Occipital lobe (tissue), 2 donors: Measurements from ENCODE around the gene RESF1. TPM values are rescaled to one million over a fixed set of nuclear protein-coding genes. Genes with fewer than 3 reads are reported as not detected.
A peak's percentile ranks its signal among the peaks of the same experiment; 100 is the strongest.

Source experiments
- DNase-seq: peaks from one replicate; lab custom pipeline; 2025; lab: John Stamatoyannopoulos, UW
- total RNA-seq: library from RNA; depleted of rRNA; stranded (reverse); fragments of >200 nt; gene quantifications from one replicate; pipeline ENCODE4 v1.2.3, GENCODE V29; 2014

The RESF1 gene
- total RNA-seq, 1 donor from 2014 or later = 61.0 TPM

GRCh38 chr12:31958569-31959160 lies 550 bp upstream of the RESF1 start:
- DNase-seq = no peak

DNA sequence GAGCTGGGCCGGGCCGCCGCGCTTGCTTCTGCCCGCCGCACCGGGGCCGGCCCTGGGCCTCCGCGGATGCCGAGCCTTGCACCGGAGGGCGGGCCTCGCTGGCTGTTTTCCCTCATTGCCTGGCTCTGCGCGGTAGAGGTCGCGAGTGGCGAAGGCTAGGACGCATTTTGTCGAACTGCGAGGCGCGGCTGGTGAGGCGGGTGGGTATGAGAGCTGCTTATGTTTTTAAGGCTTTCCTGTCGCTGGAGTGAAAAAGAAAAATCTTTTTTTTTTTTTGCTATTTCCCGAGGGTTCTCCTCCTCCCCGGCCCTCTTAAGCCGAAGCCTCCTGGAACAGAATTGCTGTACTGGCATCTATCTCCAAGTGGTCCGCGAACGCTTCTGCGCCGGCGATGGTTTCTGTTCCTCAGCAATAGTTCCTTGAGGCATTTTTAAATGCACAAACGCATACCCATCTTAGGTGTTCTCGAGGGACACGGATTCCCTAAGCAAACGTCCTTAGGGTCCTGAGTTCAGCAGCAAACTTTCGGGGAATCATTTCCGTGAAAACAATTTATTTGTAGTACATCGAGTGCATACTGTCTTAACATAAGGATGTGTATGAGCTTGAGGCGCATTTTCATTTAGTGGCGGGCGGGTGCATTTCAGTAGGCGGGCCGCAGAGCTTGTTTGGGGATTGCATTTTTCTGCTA lies 631 bp downstream of the RESF1 start:
- DNase-seq = peak; percentile 73

DNA sequence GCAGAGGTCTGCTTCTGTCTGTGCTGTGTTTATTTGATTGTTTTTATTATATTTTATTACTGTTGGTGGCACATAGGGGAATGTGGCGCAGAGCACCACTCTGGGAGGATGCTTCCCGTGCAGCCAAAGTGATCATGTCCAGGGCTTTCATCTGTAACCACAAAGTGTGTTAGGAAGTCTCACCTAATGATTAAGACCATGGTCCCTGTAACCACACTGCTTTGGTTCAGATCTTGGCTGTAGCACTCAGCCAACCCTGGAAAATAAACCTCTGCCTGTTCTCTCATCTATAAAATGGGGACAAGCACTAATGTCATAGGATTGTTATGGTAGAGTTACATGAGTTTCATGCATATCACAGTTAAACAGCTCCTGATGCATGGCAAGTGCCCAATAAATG lies 1.9 kb downstream of the RESF1 start:
- DNase-seq = no peak

DNA sequence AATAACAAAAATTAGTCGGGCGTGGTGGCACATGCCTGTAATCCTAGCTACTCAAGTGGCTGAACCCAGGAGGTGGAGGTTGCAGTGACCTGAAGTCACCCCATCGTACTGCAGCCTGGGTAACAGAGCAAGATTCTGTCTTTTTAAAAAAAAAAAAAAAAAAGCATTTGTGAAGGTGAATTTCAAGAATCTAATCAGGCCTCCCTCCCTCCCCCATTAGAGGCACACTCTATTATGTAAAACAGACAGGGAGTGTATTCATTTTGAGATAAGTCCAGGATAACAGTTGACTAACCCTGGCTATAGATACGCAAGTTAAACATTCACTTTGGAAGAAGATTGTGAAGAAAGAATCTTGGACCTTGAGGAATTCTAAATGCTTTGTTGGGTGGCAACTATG lies 2.9 kb downstream of the RESF1 start:
- DNase-seq = no peak

DNA sequence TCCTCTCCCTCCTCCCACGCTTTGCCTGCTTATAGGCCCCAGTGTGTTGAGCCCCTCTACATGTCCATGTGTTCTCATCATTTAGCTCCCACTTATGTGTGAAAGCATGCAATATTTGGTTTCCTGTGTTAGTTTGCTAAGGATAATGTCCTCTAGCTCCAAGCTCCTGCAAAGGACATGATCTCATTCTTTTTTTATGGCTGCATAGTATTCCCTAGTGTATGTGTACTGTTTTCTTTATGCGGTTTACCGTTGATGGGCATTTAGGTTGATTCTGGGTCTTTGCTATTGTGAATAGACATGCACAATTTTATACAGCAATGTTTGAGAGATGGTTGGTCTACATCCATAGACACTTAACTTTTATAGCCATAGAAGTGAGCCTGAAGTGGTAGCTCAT lies 5.1 kb downstream of the RESF1 start:
- no peak for DNase-seq

- DNase-seq = no peak
Observed at GRCh38 chr12:31965090-31965489, 5.9 kb downstream of the RESF1 start.

DNA sequence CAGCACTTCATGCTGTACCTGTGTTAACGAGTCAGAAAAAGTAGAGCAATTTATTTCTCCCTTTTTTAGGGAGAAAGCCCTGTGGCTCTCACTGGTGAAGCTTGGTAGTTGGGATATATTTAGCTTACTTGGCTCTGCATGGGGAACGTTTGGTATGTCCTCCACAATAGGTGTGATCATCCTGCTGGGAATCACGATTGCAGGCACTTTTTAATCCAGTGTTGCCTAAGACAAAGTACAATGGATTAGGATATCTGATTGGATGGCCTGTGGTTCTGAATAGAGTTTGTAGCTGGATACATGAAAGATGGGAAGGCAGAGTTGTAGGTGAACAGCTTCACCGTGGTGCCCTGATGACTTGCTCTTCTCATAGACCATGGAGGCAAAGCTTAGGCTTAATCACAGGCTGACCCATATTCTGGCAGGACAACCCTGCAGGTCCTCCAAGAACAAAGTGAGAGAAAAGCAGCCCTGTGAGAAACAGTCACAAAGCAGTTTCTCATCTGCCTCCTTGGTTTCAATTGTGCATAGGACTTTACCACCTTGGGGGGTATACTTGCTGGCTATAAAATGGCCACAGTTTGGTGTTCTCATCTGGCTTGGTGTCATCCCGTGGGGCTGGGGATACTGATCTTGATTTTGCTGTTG lies 7.5 kb downstream of the RESF1 start:
- no peak for DNase-seq

DNA sequence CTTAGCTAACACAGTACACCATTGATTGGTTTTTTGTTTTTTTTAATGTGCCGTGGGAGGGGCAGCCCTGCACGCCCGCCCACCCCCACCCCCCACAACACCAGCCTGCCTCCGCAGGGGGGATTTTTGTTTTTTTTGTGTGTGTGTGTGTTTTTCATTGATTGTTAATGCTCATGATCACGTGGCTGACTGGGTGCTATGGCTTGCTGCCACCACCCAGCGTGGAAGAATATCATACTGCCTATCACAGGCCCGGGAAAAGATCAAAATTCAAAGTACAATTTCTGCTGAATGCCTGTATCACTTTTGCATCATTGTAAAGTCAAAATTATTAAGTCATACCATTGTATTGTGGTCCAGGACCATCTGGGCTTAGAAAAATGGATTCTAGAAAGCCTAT lies 8.3 kb downstream of the RESF1 start:
- DNase-seq = no peak

DNA sequence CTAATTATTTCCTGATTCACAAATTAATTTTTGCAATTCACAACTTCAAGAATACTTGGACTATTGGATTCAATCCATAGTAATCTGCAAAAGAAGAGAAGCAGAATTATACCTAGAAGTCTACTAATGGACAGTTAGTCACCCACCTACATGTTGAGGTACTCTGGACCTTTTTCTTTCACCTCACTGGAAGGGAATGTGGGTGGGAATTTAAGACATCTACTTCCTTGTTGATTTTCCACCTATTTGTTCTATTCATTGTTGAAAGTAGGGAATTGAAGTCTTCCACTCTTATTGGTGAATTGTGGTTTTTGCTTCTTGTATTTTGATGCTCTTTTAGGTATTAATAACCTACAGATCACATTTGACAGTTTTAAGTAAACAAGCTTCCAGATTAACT lies 11.0 kb downstream of the RESF1 start:
- no peak for DNase-seq

DNA sequence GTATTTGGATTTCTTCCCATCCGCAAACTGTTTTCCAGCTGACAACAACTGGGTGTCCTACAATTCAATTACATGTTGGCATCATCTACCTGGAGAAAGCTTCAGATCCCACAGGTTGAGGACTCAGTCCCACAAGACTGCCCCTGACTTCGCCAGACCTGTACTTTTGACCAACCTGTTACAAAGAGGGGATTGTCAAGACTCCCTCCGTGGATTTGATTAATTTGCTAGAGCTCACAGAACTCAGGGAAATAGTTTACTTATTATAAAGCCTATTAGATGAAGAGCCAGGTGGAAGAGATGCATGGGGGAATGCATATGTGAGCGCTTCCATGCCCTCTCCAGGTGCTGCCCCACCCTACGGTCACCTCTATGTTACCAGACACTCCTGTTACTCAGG lies 14.6 kb downstream of the RESF1 start:
- DNase-seq = no peak

DNA sequence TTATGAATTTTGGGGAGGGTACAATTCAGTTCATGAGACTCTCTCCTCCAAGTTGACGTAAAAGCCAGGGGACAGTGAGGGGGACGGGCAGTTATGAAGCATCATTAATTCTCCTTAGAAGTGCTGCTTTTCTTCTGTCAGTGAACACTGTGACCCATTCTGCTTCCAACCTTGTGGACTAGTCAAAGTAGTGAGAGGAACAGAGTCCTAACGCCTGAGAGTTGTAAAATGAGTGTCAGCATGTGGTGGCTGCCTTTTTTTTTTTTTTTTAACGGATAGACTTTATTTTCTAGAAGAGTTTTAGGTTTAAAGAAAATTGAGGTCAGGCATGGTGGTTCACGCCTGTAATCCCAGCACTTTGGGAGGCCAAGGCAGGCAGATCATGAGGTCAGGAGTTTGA lies 15.5 kb downstream of the RESF1 start:
- DNase-seq = no peak

- DNase-seq = no peak
Observed at GRCh38 chr12:31984806-31985591, 25.8 kb downstream of the RESF1 start.

GRCh38 chr12:31985832-31986231 lies 26.6 kb downstream of the RESF1 start:
- DNase-seq = no peak

- DNase-seq = no peak
Observed at GRCh38 chr12:31989571-31990362, 30.6 kb downstream of the RESF1 start.

DNA sequence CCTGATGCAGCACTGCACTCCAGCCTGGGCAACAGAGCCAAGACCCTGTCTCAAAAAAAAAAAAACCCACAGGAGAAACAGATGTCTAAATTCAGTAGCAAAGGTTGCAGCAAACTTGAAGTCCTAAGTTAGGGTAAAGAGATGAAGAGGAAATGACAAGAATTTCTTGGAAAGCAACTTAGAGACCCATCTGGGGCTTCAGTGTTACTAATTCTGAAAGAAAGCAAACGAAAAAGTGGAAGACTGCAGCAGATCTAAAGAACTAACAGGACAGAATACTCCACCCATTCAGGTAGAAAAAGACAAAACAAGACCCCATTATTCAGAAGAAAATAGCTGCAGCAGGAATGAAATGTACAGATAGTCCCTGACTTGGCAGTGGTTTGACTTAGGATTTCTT lies 31.9 kb downstream of the RESF1 start:
- no peak for DNase-seq

DNA sequence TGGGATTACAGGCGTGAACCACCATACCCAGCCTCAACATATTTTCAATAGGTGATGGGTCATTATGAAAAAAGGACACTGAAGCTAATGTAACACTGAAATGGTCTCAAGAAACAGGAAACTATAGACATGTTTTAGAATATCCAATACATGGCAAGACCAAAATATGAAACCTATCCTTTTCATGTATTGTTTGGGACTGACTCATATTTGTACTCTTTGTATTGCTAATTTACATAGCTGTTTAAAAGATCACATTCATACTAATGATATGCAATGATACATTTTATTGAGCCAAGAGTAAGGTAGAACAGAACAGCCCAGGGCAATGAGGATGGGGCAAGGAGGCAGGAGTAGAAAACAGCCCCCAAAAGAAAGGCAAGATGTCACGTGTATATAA lies 32.6 kb downstream of the RESF1 start:
- no peak for DNase-seq

DNA sequence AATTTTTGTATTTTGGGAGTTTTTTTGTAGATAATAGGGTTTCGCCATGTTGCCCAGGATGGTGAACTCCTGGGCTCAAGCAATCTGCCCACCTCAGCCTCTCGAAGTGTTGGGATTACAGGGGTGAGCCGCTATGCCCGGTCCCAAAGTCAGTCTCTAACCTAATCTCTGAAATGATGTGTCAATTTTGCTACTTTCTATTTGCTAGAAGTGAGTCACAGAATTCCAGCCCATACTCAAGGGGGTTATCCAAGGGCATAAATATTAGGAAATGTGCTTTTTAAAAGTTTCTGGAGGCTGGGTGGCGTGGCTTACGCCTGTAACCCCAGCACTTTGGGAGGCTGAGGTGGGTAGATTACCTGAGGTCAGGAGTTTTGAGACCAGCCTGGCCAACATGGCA lies 40.5 kb downstream of the RESF1 start:
- no peak for DNase-seq

DNA sequence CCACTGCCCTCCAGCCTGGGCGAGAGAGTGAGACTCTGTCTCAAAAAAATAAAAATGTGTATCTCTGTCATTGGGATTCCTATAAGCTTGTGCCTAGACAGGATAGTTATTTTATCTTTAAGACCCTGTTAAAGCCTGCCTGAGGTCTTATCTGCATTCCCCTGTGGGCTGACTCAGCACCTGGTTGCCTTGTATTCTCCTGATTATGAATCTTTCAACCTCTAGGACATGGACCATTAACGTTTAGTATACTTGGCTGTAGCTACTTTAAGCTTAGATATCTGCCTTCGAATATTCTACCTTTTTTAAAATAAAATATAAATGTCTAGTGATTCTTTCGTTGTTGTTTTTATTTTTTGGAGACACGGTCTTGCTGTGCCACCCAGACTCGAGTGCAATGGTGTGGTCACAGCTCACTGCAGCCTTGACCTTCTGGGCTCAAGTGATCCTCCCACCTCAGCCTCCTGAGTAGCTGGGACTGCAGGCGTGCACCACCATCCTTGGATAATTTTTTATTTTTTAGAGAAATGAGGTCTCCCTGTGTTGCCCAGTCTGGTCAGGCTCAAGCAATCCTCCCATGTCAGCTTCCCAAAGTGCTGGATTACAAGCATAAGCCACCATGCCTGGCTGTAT lies 41.3 kb downstream of the RESF1 start:
- DNase-seq = no peak

DNA sequence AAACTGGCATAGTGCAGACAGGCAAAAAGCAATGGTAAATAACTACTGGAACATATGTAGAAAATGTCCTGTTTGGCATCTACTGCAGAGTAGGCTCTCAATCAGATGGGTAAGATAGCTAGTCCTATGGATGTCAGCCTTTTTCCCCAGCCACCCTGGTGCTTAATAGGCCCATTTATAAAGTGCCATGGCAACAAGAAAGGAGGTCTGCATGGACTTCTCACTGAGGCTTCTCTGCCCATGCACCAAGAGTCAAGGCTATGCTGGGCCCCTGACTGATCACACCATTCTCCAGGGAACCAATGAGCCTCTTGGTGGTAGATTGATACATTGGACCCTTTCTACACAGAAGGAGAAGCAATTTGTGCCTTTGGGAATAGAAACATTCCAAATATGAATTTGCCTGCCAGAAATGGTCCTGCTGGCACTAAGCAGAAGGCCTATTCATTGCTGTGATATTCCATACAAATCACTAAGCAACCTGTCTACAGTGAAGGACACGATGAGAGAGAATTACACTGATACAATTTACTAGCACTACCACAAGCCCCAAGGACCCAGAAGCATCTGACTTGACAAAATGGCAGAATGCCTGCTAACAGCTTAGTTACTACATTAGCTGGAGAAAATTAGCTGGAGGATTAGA lies 43.8 kb downstream of the RESF1 start:
- no peak for DNase-seq

DNA sequence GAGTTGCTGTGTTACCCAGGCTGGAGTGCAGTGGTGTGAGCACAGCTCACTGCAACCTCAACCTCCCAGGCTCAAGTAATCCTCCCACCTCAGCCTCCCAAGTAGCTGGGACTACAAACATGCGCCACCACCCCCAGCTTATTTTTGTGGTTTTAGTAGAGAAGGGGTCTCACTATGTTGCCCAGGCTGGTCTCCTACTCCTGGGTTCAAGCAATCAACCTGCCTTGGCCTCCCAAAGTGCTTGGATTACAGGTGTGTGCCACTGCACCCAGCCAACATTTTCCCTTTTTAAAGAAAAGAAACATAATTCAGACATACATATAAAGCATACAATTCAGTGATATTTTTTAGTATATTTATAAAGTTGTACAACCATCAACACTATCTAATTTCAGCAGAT lies 44.4 kb downstream of the RESF1 start:
- DNase-seq = no peak
